ENCODE data around the gene HOXD9. TPM values are rescaled to one million over a fixed set of nuclear protein-coding genes. Genes with fewer than 3 reads are reported as not detected.

Gene HOXD9
- polyA plus RNA-seq, 1 donor from 2014 or later: not detected

- H3K4me2 ChIP-seq (ENCODE audit: low read length): no peak overlapping the region
- H3K9me3 ChIP-seq (ENCODE audit: low read length): no peaks in the 10 kb centered on the region
- peaks cover 97% of the 10 kb centered on the region for H3K27me3 ChIP-seq (ENCODE audit: insufficient read depth, low read depth, low read length)
These were observed 4.6 kb downstream of the HOXD9 start for GRCh38 chr2:176126929-176127773.

DNA sequence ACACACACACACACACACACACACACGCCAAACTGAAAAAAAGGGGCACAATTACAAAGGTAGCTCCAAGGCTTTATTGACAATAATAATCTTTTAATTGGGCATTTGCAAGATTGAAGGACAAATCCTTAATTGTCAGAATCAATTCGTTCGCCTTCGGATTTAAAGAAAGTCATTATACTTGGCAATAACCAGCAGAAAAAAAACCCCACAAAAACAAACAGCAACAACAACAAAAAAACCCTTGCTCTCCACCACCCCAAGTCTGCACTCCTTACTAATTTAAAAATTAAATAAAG is 5.2 kb downstream of the HOXD9 start:
- no peak overlapping the region for H2AFZ ChIP-seq (ENCODE audit: low read depth, low read length)
- no peak overlapping the region for H3K4me2 ChIP-seq (ENCODE audit: low read length)

More at GRCh38 chr2:176126929-176127773, 4.6 kb downstream of the HOXD9 start:
- no peaks in the 10 kb centered on the region for H3F3A ChIP-seq (ENCODE audit: insufficient read depth, low read length, poor library complexity, severe bottlenecking)
- no peaks in the 10 kb centered on the region for H4K20me1 ChIP-seq (ENCODE audit: insufficient read depth)
- no peak overlapping the region for H3K27ac ChIP-seq (ENCODE audit: low read length)
- H3K9me2 ChIP-seq (ENCODE audit: insufficient read depth, low read length): no peaks in the 10 kb centered on the region
- H2AFZ ChIP-seq (ENCODE audit: low read depth, low read length): no peak overlapping the region
- no peak overlapping the region for H3K9ac ChIP-seq (ENCODE audit: low read length)
- H3K79me2 ChIP-seq (replicated peaks; ENCODE audit: insufficient read depth, low read length): no peaks in the 10 kb centered on the region
- H3K4me3 ChIP-seq (ENCODE audit: low read length): no peak overlapping the region
- TF ChIP-seq MXI1 (conservative IDR thresholded peaks at IDR 0.05; ENCODE audit: poor library complexity, severe bottlenecking) (no peak), EZH2 (IDR thresholded peaks at IDR 0.05; ENCODE audit: borderline replicate concordance, insufficient read depth, low read length, poor library complexity, severe bottlenecking) (no peak), RAD21 (conservative IDR thresholded peaks at IDR 0.05) (peak; percentile 90), EP300 (conservative IDR thresholded peaks at IDR 0.05; ENCODE audit: poor library complexity, severe bottlenecking) (no peak), POLR2AphosphoS5 (IDR thresholded peaks at IDR 0.05) (no peak), TAF1 (IDR thresholded peaks at IDR 0.05; ENCODE audit: low read depth) (no peak), SMC3 (conservative IDR thresholded peaks at IDR 0.05; ENCODE audit: poor library complexity) (peak; percentile 95)
- TF ChIP-seq, protein P1, sequence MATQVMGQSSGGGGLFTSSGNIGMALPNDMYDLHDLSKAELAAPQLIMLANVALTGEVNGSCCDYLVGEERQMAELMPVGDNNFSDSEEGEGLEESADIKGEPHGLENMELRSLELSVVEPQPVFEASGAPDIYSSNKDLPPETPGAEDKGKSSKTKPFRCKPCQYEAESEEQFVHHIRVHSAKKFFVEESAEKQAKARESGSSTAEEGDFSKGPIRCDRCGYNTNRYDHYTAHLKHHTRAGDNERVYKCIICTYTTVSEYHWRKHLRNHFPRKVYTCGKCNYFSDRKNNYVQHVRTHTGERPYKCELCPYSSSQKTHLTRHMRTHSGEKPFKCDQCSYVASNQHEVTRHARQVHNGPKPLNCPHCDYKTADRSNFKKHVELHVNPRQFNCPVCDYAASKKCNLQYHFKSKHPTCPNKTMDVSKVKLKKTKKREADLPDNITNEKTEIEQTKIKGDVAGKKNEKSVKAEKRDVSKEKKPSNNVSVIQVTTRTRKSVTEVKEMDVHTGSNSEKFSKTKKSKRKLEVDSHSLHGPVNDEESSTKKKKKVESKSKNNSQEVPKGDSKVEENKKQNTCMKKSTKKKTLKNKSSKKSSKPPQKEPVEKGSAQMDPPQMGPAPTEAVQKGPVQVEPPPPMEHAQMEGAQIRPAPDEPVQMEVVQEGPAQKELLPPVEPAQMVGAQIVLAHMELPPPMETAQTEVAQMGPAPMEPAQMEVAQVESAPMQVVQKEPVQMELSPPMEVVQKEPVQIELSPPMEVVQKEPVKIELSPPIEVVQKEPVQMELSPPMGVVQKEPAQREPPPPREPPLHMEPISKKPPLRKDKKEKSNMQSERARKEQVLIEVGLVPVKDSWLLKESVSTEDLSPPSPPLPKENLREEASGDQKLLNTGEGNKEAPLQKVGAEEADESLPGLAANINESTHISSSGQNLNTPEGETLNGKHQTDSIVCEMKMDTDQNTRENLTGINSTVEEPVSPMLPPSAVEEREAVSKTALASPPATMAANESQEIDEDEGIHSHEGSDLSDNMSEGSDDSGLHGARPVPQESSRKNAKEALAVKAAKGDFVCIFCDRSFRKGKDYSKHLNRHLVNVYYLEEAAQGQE (IDR thresholded peaks at IDR 0.05; ENCODE audit: borderline replicate concordance): no peak
- TF ChIP-seq, protein P2, sequence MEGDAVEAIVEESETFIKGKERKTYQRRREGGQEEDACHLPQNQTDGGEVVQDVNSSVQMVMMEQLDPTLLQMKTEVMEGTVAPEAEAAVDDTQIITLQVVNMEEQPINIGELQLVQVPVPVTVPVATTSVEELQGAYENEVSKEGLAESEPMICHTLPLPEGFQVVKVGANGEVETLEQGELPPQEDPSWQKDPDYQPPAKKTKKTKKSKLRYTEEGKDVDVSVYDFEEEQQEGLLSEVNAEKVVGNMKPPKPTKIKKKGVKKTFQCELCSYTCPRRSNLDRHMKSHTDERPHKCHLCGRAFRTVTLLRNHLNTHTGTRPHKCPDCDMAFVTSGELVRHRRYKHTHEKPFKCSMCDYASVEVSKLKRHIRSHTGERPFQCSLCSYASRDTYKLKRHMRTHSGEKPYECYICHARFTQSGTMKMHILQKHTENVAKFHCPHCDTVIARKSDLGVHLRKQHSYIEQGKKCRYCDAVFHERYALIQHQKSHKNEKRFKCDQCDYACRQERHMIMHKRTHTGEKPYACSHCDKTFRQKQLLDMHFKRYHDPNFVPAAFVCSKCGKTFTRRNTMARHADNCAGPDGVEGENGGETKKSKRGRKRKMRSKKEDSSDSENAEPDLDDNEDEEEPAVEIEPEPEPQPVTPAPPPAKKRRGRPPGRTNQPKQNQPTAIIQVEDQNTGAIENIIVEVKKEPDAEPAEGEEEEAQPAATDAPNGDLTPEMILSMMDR (IDR thresholded peaks at IDR 0.05; ENCODE audit: poor library complexity, severe bottlenecking): peak; percentile 91
- H3K36me3 ChIP-seq (ENCODE audit: insufficient read depth, low read length): no peaks in the 10 kb centered on the region

More for the DNA sequence above, 5.2 kb downstream of the HOXD9 start:
- Histone ChIP-seq H3K27ac (ENCODE audit: low read length) (no peak overlapping the region), H4K20me1 (ENCODE audit: insufficient read depth) (no peaks in the 10 kb centered on the region), H3K9me3 (ENCODE audit: low read length) (no peaks in the 10 kb centered on the region), H3K9ac (ENCODE audit: low read length) (no peak overlapping the region), H3K79me2 (replicated peaks; ENCODE audit: insufficient read depth, low read length) (no peaks in the 10 kb centered on the region), H3K4me3 (ENCODE audit: low read length) (no peak overlapping the region), H3K36me3 (ENCODE audit: insufficient read depth, low read length) (no peaks in the 10 kb centered on the region), H3F3A (ENCODE audit: insufficient read depth, low read length, poor library complexity, severe bottlenecking) (no peaks in the 10 kb centered on the region), H3K9me2 (ENCODE audit: insufficient read depth, low read length) (no peaks in the 10 kb centered on the region), H3K27me3 (ENCODE audit: insufficient read depth, low read depth, low read length) (peaks cover 97% of the 10 kb centered on the region)
- TF ChIP-seq TAF1 (IDR thresholded peaks at IDR 0.05; ENCODE audit: low read depth) (no peak), POLR2AphosphoS5 (IDR thresholded peaks at IDR 0.05) (peak; percentile 7)

All from neural cell (in vitro differentiated cells).